Measurements from ENCODE around the gene LMO4.

The LMO4 gene

GRCh38 chr1:87358219-87358618, 29.5 kb downstream of the LMO4 start:
- no peaks in the 10 kb centered on the region for H3K4me1 ChIP-seq (ENCODE audit: control insufficient read depth, insufficient read depth, low read length, poor library complexity, severe bottlenecking)
- no peak overlapping the region for H3K4me3 ChIP-seq (ENCODE audit: insufficient read depth, low read depth, low read length, poor library complexity, severe bottlenecking)

GRCh38 chr1:87359586-87359985, 30.9 kb downstream of the LMO4 start:
- Histone ChIP-seq H3K27ac (ENCODE audit: insufficient read depth, low read length, poor library complexity, severe bottlenecking) (no peak overlapping the region), H3K4me1 (ENCODE audit: control insufficient read depth, insufficient read depth, low read length, poor library complexity, severe bottlenecking) (no peaks in the 10 kb centered on the region), H3K27me3 (replicated peaks; ENCODE audit: control insufficient read depth, insufficient read depth, low read length, poor library complexity, severe bottlenecking) (no peaks in the 10 kb centered on the region), H3K9me3 (ENCODE audit: control insufficient read depth, low read length) (no peaks in the 10 kb centered on the region), H3K36me3 (ENCODE audit: control insufficient read depth, insufficient read depth, low read length) (no peaks in the 10 kb centered on the region), H3K4me3 (ENCODE audit: insufficient read depth, low read depth, low read length, poor library complexity, severe bottlenecking) (no peak overlapping the region)
- no peak for DNase-seq

More at GRCh38 chr1:87358219-87358618, 29.5 kb downstream of the LMO4 start:
- DNase-seq: no peak
- no peaks in the 10 kb centered on the region for H3K9me3 ChIP-seq (ENCODE audit: control insufficient read depth, low read length)
- no peak overlapping the region for H3K27ac ChIP-seq (ENCODE audit: insufficient read depth, low read length, poor library complexity, severe bottlenecking)
- no peaks in the 10 kb centered on the region for H3K27me3 ChIP-seq (replicated peaks; ENCODE audit: control insufficient read depth, insufficient read depth, low read length, poor library complexity, severe bottlenecking)
- no peaks in the 10 kb centered on the region for H3K36me3 ChIP-seq (ENCODE audit: control insufficient read depth, insufficient read depth, low read length)

- no peaks in the 10 kb centered on the region for H3K27me3 ChIP-seq (replicated peaks; ENCODE audit: control insufficient read depth, insufficient read depth, low read length, poor library complexity, severe bottlenecking)
- H3K4me1 ChIP-seq (ENCODE audit: control insufficient read depth, insufficient read depth, low read length, poor library complexity, severe bottlenecking): no peaks in the 10 kb centered on the region
- H3K9me3 ChIP-seq (ENCODE audit: control insufficient read depth, low read length): no peaks in the 10 kb centered on the region
- H3K36me3 ChIP-seq (ENCODE audit: control insufficient read depth, insufficient read depth, low read length): no peaks in the 10 kb centered on the region
- DNase-seq: no peak
- no peak overlapping the region for H3K27ac ChIP-seq (ENCODE audit: insufficient read depth, low read length, poor library complexity, severe bottlenecking)
- no peak overlapping the region for H3K4me3 ChIP-seq (ENCODE audit: insufficient read depth, low read depth, low read length, poor library complexity, severe bottlenecking)
These were observed 33.6 kb downstream of the LMO4 start for GRCh38 chr1:87362063-87362833.

- Histone ChIP-seq H3K27me3 (replicated peaks; ENCODE audit: control insufficient read depth, insufficient read depth, low read length, poor library complexity, severe bottlenecking) (no peaks in the 10 kb centered on the region), H3K4me1 (ENCODE audit: control insufficient read depth, insufficient read depth, low read length, poor library complexity, severe bottlenecking) (no peaks in the 10 kb centered on the region), H3K9me3 (ENCODE audit: control insufficient read depth, low read length) (no peaks in the 10 kb centered on the region), H3K4me3 (ENCODE audit: insufficient read depth, low read depth, low read length, poor library complexity, severe bottlenecking) (no peak overlapping the region), H3K27ac (ENCODE audit: insufficient read depth, low read length, poor library complexity, severe bottlenecking) (no peak overlapping the region), H3K36me3 (ENCODE audit: control insufficient read depth, insufficient read depth, low read length) (no peaks in the 10 kb centered on the region)
- no peak for DNase-seq
These were observed 34.2 kb downstream of the LMO4 start for GRCh38 chr1:87362834-87363426.

- Histone ChIP-seq H3K27me3 (replicated peaks; ENCODE audit: control insufficient read depth, insufficient read depth, low read length, poor library complexity, severe bottlenecking) (no peaks in the 10 kb centered on the region), H3K27ac (ENCODE audit: insufficient read depth, low read length, poor library complexity, severe bottlenecking) (no peak overlapping the region), H3K4me3 (ENCODE audit: insufficient read depth, low read depth, low read length, poor library complexity, severe bottlenecking) (no peak overlapping the region), H3K36me3 (ENCODE audit: control insufficient read depth, insufficient read depth, low read length) (no peaks in the 10 kb centered on the region), H3K9me3 (ENCODE audit: control insufficient read depth, low read length) (no peaks in the 10 kb centered on the region), H3K4me1 (ENCODE audit: control insufficient read depth, insufficient read depth, low read length, poor library complexity, severe bottlenecking) (no peaks in the 10 kb centered on the region)
- DNase-seq: no peak
These were observed 38.9 kb downstream of the LMO4 start for GRCh38 chr1:87367549-87367948.

- H3K36me3 ChIP-seq (ENCODE audit: control insufficient read depth, insufficient read depth, low read length): no peaks in the 10 kb centered on the region
- H3K27me3 ChIP-seq (replicated peaks; ENCODE audit: control insufficient read depth, insufficient read depth, low read length, poor library complexity, severe bottlenecking): no peaks in the 10 kb centered on the region
- H3K4me3 ChIP-seq (ENCODE audit: insufficient read depth, low read depth, low read length, poor library complexity, severe bottlenecking): no peak overlapping the region
- no peaks in the 10 kb centered on the region for H3K9me3 ChIP-seq (ENCODE audit: control insufficient read depth, low read length)
- H3K4me1 ChIP-seq (ENCODE audit: control insufficient read depth, insufficient read depth, low read length, poor library complexity, severe bottlenecking): no peaks in the 10 kb centered on the region
- no peak overlapping the region for H3K27ac ChIP-seq (ENCODE audit: insufficient read depth, low read length, poor library complexity, severe bottlenecking)
- no peak for DNase-seq
These were observed 40.2 kb downstream of the LMO4 start for GRCh38 chr1:87368907-87369306.

- Histone ChIP-seq H3K27ac (ENCODE audit: insufficient read depth, low read length, poor library complexity, severe bottlenecking) (no peak overlapping the region), H3K4me1 (ENCODE audit: control insufficient read depth, insufficient read depth, low read length, poor library complexity, severe bottlenecking) (no peaks in the 10 kb centered on the region)
- no peak for DNase-seq
These were observed 41.2 kb downstream of the LMO4 start for GRCh38 chr1:87369736-87370478.

GRCh38 chr1:87370544-87370943, 41.9 kb downstream of the LMO4 start:
- no peak for DNase-seq
- H3K27me3 ChIP-seq (replicated peaks; ENCODE audit: control insufficient read depth, insufficient read depth, low read length, poor library complexity, severe bottlenecking): no peaks in the 10 kb centered on the region
- no peak overlapping the region for H3K27ac ChIP-seq (ENCODE audit: insufficient read depth, low read length, poor library complexity, severe bottlenecking)
- H3K4me1 ChIP-seq (ENCODE audit: control insufficient read depth, insufficient read depth, low read length, poor library complexity, severe bottlenecking): no peaks in the 10 kb centered on the region
- H3K4me3 ChIP-seq (ENCODE audit: insufficient read depth, low read depth, low read length, poor library complexity, severe bottlenecking): no peak overlapping the region
- H3K36me3 ChIP-seq (ENCODE audit: control insufficient read depth, insufficient read depth, low read length): no peaks in the 10 kb centered on the region
- no peaks in the 10 kb centered on the region for H3K9me3 ChIP-seq (ENCODE audit: control insufficient read depth, low read length)

More at GRCh38 chr1:87369736-87370478, 41.2 kb downstream of the LMO4 start:
- Histone ChIP-seq H3K36me3 (ENCODE audit: control insufficient read depth, insufficient read depth, low read length) (no peaks in the 10 kb centered on the region), H3K9me3 (ENCODE audit: control insufficient read depth, low read length) (no peaks in the 10 kb centered on the region), H3K27me3 (replicated peaks; ENCODE audit: control insufficient read depth, insufficient read depth, low read length, poor library complexity, severe bottlenecking) (no peaks in the 10 kb centered on the region), H3K4me3 (ENCODE audit: insufficient read depth, low read depth, low read length, poor library complexity, severe bottlenecking) (no peak overlapping the region)

- no peaks in the 10 kb centered on the region for H3K27me3 ChIP-seq (replicated peaks; ENCODE audit: control insufficient read depth, insufficient read depth, low read length, poor library complexity, severe bottlenecking)
- no peaks in the 10 kb centered on the region for H3K36me3 ChIP-seq (ENCODE audit: control insufficient read depth, insufficient read depth, low read length)
- H3K4me3 ChIP-seq (ENCODE audit: insufficient read depth, low read depth, low read length, poor library complexity, severe bottlenecking): no peak overlapping the region
- no peaks in the 10 kb centered on the region for H3K9me3 ChIP-seq (ENCODE audit: control insufficient read depth, low read length)
- H3K27ac ChIP-seq (ENCODE audit: insufficient read depth, low read length, poor library complexity, severe bottlenecking): no peak overlapping the region
- H3K4me1 ChIP-seq (ENCODE audit: control insufficient read depth, insufficient read depth, low read length, poor library complexity, severe bottlenecking): no peaks in the 10 kb centered on the region
- DNase-seq: no peak
These were observed 50.6 kb downstream of the LMO4 start for GRCh38 chr1:87379306-87379705.

GRCh38 chr1:87386217-87386790, 57.6 kb downstream of the LMO4 start:
- no peak for DNase-seq
- Histone ChIP-seq H3K9me3 (ENCODE audit: control insufficient read depth, low read length) (no peaks in the 10 kb centered on the region), H3K27me3 (replicated peaks; ENCODE audit: control insufficient read depth, insufficient read depth, low read length, poor library complexity, severe bottlenecking) (no peaks in the 10 kb centered on the region), H3K36me3 (ENCODE audit: control insufficient read depth, insufficient read depth, low read length) (no peaks in the 10 kb centered on the region), H3K4me1 (ENCODE audit: control insufficient read depth, insufficient read depth, low read length, poor library complexity, severe bottlenecking) (no peaks in the 10 kb centered on the region), H3K4me3 (ENCODE audit: insufficient read depth, low read depth, low read length, poor library complexity, severe bottlenecking) (no peak overlapping the region), H3K27ac (ENCODE audit: insufficient read depth, low read length, poor library complexity, severe bottlenecking) (no peak overlapping the region)

All from effector memory CD4-positive, alpha-beta T cell (primary cell).